GM12872 (cell line): ENCODE measurements around the gene PRMT7.

ENCODE experiments used
- TF ChIP-seq, protein P1 (sequence below): IDR thresholded peaks from 3 replicates; pipeline ENCODE4 v1.5.1; 2011; ENCODE audit warnings: low read depth, mild to moderate bottlenecking, low read length, moderate library complexity; ENCODE audit not compliant: insufficient read depth

The PRMT7 gene

DNA sequence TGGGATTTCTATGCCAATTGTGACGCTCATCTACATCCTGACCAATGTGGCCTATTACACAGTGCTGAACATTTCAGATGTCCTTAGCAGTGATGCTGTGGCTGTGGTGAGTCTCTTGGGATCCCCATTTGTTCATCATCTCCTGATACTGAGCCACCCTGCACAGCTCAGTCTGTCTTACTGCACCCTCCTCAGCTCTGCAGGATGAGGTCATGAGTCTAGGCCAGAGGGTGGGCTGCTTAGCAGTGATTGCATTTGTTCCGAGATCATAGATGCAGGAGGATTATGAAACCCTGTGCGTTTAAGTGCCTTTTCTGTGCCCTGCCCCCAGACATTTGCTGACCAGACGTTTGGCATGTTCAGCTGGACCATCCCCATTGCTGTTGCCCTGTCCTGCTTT lies 19.6 kb upstream of the PRMT7 start:
- TF ChIP-seq, protein P1, sequence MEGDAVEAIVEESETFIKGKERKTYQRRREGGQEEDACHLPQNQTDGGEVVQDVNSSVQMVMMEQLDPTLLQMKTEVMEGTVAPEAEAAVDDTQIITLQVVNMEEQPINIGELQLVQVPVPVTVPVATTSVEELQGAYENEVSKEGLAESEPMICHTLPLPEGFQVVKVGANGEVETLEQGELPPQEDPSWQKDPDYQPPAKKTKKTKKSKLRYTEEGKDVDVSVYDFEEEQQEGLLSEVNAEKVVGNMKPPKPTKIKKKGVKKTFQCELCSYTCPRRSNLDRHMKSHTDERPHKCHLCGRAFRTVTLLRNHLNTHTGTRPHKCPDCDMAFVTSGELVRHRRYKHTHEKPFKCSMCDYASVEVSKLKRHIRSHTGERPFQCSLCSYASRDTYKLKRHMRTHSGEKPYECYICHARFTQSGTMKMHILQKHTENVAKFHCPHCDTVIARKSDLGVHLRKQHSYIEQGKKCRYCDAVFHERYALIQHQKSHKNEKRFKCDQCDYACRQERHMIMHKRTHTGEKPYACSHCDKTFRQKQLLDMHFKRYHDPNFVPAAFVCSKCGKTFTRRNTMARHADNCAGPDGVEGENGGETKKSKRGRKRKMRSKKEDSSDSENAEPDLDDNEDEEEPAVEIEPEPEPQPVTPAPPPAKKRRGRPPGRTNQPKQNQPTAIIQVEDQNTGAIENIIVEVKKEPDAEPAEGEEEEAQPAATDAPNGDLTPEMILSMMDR: no peak

GRCh38 chr16:68292425-68292824 lies 18.4 kb upstream of the PRMT7 start:
- TF ChIP-seq, protein P1: no peak

DNA sequence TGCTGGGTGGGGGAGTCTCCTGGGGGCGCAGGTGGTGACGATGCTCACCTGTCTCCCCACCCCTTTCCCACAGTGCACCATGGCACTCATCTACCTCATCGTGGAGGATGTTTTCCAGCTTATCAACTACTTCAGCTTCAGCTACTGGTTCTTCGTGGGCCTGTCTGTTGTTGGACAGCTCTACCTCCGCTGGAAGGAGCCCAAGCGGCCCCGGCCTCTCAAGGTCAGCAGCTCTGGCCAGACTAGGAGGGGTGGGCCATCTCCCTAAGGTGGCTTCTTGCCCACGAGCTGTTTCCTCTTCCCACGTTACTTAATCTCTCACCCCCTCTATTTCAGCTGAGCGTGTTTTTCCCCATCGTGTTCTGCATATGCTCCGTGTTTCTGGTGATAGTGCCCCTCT lies 14.5 kb upstream of the PRMT7 start:
- TF ChIP-seq, protein P1: no peak

- TF ChIP-seq, protein P1: no peak
Observed at GRCh38 chr16:68296693-68297092, 14.1 kb upstream of the PRMT7 start.

DNA sequence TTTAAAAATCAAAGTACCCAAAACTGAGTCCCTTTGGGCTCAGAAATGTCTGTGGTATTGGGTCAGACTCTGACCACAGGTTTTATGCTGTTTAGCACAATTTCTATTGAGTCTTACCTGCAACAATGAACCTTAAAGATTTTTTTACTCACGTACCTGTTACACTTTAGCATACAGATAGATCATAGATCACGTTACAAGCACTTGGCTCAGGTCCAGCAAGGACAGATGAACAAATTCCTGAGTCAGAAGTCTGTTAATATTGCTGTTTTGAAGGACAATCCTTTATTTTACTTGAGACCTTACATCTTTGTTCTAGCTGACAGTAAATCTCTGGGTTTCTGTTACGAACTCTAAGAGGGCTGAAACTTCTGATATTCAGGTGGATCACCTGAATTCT lies 12.9 kb upstream of the PRMT7 start:
- TF ChIP-seq, protein P1: no peak

GRCh38 chr16:68298312-68298711 lies 12.5 kb upstream of the PRMT7 start:
- TF ChIP-seq, protein P1: no peak

DNA sequence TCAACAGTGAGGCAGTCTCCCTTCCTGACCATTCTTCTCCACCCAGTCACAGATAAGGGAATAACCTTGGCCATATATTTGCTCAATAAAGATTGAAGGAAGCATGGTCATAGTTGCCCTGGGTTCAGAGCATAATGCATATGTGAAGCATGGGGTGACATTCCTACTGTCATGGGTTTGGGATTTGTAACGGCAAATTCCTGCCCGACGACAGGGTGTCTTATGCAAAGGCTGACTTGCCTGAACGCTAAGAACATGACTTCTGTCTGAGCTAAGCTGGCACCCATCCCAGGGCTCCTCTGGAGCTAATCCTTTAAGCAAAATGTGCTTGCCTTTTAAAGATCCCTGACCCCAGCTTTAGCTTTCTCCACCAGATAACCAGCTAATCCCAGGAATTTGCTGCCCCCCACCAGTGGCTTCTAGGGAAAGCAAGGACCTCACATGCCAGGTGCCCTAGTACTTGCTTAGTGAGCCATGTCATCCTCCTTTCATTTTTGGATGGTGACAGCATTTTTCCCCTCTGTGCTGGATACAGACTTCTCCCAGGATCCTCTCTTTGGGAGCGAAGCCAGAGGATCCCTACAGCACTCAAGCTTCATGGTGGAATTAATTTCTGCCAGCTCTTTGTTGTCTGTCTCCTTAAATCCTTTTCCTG lies 11.8 kb upstream of the PRMT7 start:
- TF ChIP-seq, protein P1: no peak
